Prostate gland (tissue), 2 donors: Measurements from ENCODE around the gene BRS3. TPM values are rescaled to one million over a fixed set of nuclear protein-coding genes. Genes with fewer than 3 reads are reported as not detected.

Source experiments
- DNase-seq: peaks from one replicate; pipeline ENCODE4 v3.0.0-alpha.2; 2019; ENCODE audit warnings: low spot score
- H3K27ac ChIP-seq, 2 donors: fragments of 200-600 bp; sonication (generic); 2 replicates each; pipeline ENCODE4 v1.5.1; 2017 to 2019
- H3K27me3 ChIP-seq: fragments of 200-600 bp; sonication (generic); replicated peaks from 2 replicates; pipeline ENCODE4 v1.5.1; 2019; ENCODE audit not compliant: insufficient read depth
- H3K36me3 ChIP-seq, 2 donors: fragments of 200-600 bp; sonication (generic); 1 replicate in 1 of 2; 2 replicates in 1 of 2; pipeline versions ENCODE4 v1.5.1 to v1.8.1; 2017 to 2019
- H3K4me1 ChIP-seq: fragments of 200-600 bp; sonication (generic); replicated peaks from 2 replicates; pipeline ENCODE4 v1.5.1; 2019
- H3K4me3 ChIP-seq, 2 donors: fragments of 200-600 bp; sonication (generic); 2 replicates each; pipeline ENCODE4 v1.5.1; 2017 to 2019
- H3K9me3 ChIP-seq: fragments of 200-600 bp; sonication (generic); 2 replicates; pipeline ENCODE4 v1.5.1; 2017
- POLR2A ChIP-seq: fragments of 450-650 bp; IDR thresholded peaks from one replicate; pipeline ENCODE4 v1.6.1; 2016; ENCODE audit warnings: antibody characterized with exemption, mild to moderate bottlenecking
- POLR2AphosphoS5 ChIP-seq: sonication (generic); formaldehyde crosslinking; IDR thresholded peaks from one replicate; pipeline ENCODE4 v1.6.1; 2017; ENCODE audit warnings: antibody characterized with exemption
- WGBS: methylation state at CpG from one replicate; pipeline ENCODE4 v1.1.5; 2018; 5-methylcytosine and 5-hydroxymethylcytosine counted together
- intact Hi-C: fragments of 100-400 bp; cut with DNase I; formaldehyde crosslinking; loops from one replicate; pipeline ENCODE4 v1.14.2; 2022
- total RNA-seq, 2 donors: library from RNA; depleted of rRNA; stranded (reverse); fragments of >200 nt; gene quantifications; one replicate each; pipeline ENCODE4 v1.1.0, GENCODE V29; 2016
- TF ChIP-seq, protein P1 (sequence below), 4 experiments: fragments of 200-600 bp in 2 of 4; fragments of 450-650 bp in 2 of 4; sonication (generic) in 2 of 4; IDR thresholded peaks; 1 replicate in 3 of 4; 2 replicates in 1 of 4; pipeline ENCODE4 v1.5.1; 2016 to 2019; ENCODE audit warnings: antibody characterized with exemption in 4 of 4, mild to moderate bottlenecking in 2 of 4, moderate library complexity in 2 of 4

Gene BRS3
- total RNA-seq, 2 donors from 2014 or later, result 0.23 TPM; not detected in 1

DNA sequence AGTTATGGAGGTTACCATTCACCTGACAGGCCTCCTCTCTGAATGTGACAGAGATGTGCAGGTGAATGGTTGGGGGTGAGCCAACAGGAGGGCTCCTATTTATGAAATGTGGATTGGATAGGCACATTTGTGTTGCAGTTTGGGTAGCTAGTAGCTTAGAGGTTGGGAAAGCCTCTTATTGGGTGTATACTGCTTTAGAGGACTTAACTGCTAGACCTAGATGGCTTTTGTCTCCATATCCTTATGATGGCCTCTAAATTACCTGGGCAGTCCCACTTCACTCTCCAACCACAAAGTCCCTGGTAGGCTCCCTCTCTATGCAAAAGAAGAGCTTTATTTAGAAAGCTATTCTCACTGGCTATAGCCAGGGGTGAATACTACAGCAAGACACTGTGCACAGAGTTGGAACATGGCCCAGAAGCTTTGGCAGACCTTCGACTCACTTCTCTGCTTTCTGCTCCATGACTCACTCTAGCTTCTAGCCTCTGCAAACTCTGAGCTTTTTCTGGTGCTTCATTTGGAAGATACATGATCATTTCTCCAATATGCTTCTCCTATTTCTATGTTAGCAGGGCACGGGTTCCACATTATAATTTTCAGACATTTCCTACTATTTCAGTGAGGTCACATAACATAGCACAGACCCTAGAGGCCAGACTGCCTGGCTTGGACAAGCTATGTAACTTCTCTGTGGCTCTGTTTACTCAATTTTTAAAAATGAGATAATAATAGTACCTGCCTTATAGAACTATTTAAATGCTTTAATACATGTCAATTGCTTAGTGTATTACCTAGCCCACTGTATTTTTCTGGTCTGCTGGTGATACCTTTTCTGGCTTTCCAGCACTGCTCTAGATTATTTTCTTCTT, 38.2 kb downstream of the BRS3 start:
- H3K27me3 ChIP-seq, result no peaks in the 10 kb centered on the region
- H3K4me1 ChIP-seq, result no peaks in the 10 kb centered on the region
- no peak overlapping the region for H3K27ac ChIP-seq
- no peaks in the 10 kb centered on the region for H3K9me3 ChIP-seq
- intact Hi-C loops, result no loop called here
- no peak overlapping the region for H3K4me3 ChIP-seq
- TF ChIP-seq, protein P1, sequence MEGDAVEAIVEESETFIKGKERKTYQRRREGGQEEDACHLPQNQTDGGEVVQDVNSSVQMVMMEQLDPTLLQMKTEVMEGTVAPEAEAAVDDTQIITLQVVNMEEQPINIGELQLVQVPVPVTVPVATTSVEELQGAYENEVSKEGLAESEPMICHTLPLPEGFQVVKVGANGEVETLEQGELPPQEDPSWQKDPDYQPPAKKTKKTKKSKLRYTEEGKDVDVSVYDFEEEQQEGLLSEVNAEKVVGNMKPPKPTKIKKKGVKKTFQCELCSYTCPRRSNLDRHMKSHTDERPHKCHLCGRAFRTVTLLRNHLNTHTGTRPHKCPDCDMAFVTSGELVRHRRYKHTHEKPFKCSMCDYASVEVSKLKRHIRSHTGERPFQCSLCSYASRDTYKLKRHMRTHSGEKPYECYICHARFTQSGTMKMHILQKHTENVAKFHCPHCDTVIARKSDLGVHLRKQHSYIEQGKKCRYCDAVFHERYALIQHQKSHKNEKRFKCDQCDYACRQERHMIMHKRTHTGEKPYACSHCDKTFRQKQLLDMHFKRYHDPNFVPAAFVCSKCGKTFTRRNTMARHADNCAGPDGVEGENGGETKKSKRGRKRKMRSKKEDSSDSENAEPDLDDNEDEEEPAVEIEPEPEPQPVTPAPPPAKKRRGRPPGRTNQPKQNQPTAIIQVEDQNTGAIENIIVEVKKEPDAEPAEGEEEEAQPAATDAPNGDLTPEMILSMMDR (IDR thresholded peaks at IDR 0.05), result no peak
- no peak for TF ChIP-seq POLR2AphosphoS5
- no peak for TF ChIP-seq POLR2A
- WGBS, result 22% methylated on average over 2 of the region's 2 CpGs
- peak; percentile 36 for DNase-seq
- no peaks in the 10 kb centered on the region for H3K36me3 ChIP-seq

DNA sequence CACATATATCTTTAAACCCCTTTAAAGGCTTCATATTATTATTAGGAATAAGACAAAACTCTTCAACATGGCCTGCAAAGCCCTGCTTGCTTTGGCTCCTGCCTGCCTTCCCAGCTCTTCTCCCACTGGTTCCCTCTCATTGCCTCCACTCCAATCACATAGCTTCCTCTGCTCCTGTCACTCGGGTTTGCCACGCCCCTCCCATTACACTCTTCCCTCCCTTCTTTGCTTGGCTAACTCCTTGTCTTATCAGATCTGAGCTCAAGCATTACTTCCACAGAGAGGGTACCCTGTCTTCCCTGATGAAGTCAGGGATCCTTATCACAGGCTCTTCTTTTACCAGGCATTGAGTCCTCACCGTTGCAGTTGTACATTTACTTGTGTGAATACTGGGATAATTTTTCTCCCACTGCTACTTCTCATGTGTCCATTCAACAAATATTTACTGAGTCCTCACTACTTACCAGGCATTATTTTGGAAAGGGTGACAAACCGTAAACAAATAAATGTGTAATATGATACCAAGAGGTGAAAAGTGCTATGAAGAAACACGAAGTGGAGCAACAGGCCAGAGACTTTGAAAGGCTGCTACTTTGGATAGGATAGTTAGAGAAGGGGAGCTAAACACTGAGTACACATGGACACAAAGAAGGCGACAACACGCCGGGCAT, 41.0 kb downstream of the BRS3 start:
- no peak overlapping the region for H3K4me3 ChIP-seq
- no peak for DNase-seq
- H3K27me3 ChIP-seq, result no peaks in the 10 kb centered on the region
- no peaks in the 10 kb centered on the region for H3K9me3 ChIP-seq
- WGBS, result 67% methylated on average over 8 of the region's 8 CpGs
- TF ChIP-seq POLR2AphosphoS5 (no peak), POLR2A (no peak)
- TF ChIP-seq, protein P1 (IDR thresholded peaks at IDR 0.05), result no peak
- H3K4me1 ChIP-seq, result no peaks in the 10 kb centered on the region
- intact Hi-C loops, result no loop called here
- no peaks in the 10 kb centered on the region for H3K36me3 ChIP-seq
- no peak overlapping the region for H3K27ac ChIP-seq

DNA sequence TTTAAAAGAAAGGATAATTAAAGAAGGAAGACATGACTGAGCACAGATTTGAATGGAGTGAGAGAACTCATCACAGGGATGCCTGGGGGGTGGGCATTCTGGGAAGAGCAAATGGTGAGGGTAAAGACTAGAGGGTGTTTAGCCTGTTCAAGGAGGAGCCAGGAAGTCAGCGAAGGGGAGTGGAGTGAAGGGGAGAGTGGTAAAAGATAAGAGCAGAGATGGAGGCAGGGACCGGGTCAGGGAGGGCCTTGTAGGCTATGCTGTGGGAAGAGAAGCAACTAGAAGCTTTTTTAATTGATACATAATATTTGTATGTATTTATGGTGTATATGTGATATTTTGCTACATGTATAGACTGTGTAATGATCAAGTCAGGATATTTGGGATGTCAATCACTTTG, 42.0 kb downstream of the BRS3 start:
- Histone ChIP-seq H3K9me3 (no peaks in the 10 kb centered on the region), H3K27ac (no peak overlapping the region), H3K36me3 (no peaks in the 10 kb centered on the region), H3K4me1 (no peaks in the 10 kb centered on the region), H3K27me3 (no peaks in the 10 kb centered on the region), H3K4me3 (no peak overlapping the region)
- TF ChIP-seq POLR2A (no peak), POLR2AphosphoS5 (no peak)
- TF ChIP-seq, protein P1 (IDR thresholded peaks at IDR 0.05), result no peak
- 74% methylated on average over 2 of the region's 2 CpGs for WGBS
- intact Hi-C loops, result no loop called here
- DNase-seq, result no peak

DNA sequence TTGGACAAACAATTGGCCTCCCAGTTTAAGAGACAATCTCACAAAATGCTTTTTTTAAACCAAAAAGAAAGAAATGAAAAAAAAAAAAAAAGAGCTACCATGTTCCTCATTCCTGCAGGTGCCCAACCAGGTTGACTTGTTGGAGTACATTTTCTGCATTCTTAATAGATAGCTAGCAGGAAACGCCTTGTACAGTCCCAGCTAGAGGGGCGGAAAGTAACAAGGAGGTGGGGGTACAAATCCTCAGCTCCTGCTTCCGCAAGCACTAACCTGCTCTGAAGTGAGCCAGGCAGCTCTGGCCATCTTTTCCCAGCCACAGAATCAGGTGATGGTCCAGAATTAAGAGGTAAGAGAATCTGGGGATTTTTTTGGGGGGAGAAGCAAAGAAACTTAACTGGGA, 44.2 kb downstream of the BRS3 start, which contains the start of gene VGLL1:
VGLL1 (plus strand) TSS at position 265 of the 400 bp plus-strand sequence. CDS start 3,806 bp downstream, outside the sequence.
- intact Hi-C loops, result no loop called here
- Histone ChIP-seq H3K4me3 (no peak within 1 kb of the TSS), H3K27ac (no peak within 1 kb of the TSS), H3K4me1 (no peaks in the 10 kb centered on the region), H3K27me3 (no peaks in the 10 kb centered on the region), H3K36me3 (no peaks in the 10 kb centered on the region), H3K9me3 (no peaks in the 10 kb centered on the region)
- WGBS, result 42% methylated on average over 3 of the region's 3 CpGs
- TF ChIP-seq POLR2AphosphoS5, result no peak
- TF ChIP-seq POLR2A, result no peak
- TF ChIP-seq, protein P1 (IDR thresholded peaks at IDR 0.05), result no peak
- DNase-seq, result no peak
